Keratinocyte (primary cell): ENCODE results near the gene SPPL3. TPM values are rescaled to one million over a fixed set of nuclear protein-coding genes. Genes with fewer than 3 reads are reported as not detected.

Experiments used
- DNase-seq: peaks from one replicate; pipeline ENCODE4 v3.0.0-alpha.2; 2011; ENCODE audit warnings: low read depth, missing footprints, low spot score
- FAIRE-seq: peaks from 2 replicates; lab custom pipeline; 2011; peaks lifted over from hg19 to GRCh38; lab: Jason Lieb, UNC
- H2AFZ ChIP-seq: 2 replicates; pipeline ENCODE4 v1.6.0; 2012; ENCODE audit warnings: low read length, control low read depth, inconsistent platforms; ENCODE audit not compliant: control insufficient read depth
- H3K27ac ChIP-seq: 2 replicates; pipeline ENCODE4 v1.5.1; 2011; ENCODE audit warnings: low read length; ENCODE audit not compliant: control insufficient read depth, insufficient read depth
- H3K27me3 ChIP-seq: 3 replicates; pipeline ENCODE4 v1.6.0; 2011; ENCODE audit warnings: low read length; ENCODE audit not compliant: control insufficient read depth, insufficient read depth; ENCODE audit errors: extremely low read depth
- H3K36me3 ChIP-seq, 2 experiments: 2 replicates in 1 of 2; 3 replicates in 1 of 2; pipeline ENCODE4 v1.5.1; 2011; ENCODE audit warnings: low read length in 2 of 2, mild to moderate bottlenecking in 1 of 2; ENCODE audit not compliant: control insufficient read depth in 2 of 2, insufficient read depth in 2 of 2; ENCODE audit errors: extremely low read depth in 1 of 2
- H3K4me1 ChIP-seq: 3 replicates; pipeline ENCODE4 v1.5.1; 2011; ENCODE audit warnings: low read length; ENCODE audit not compliant: control insufficient read depth, insufficient read depth; ENCODE audit errors: extremely low read depth
- H3K4me2 ChIP-seq: 3 replicates; pipeline ENCODE4 v1.6.0; 2011; ENCODE audit warnings: low read depth, low read length; ENCODE audit not compliant: control insufficient read depth, insufficient read depth; ENCODE audit errors: extremely low read depth
- H3K4me3 ChIP-seq, 3 experiments: fragments of 200-600 bp in 1 of 3; sonication (generic) in 1 of 3; 2 replicates in 2 of 3; 3 replicates in 1 of 3; pipeline ENCODE4 v1.5.1; 2011 to 2016; ENCODE audit warnings: low read length in 3 of 3, mild to moderate bottlenecking in 3 of 3, control low read depth in 2 of 3, inconsistent platforms in 1 of 3, low read depth in 1 of 3, mixed read lengths in 1 of 3, mixed run types in 1 of 3, moderate library complexity in 1 of 3; ENCODE audit not compliant: control insufficient read depth in 2 of 3, insufficient read depth in 2 of 3; ENCODE audit errors: extremely low read depth in 1 of 3
- H3K79me2 ChIP-seq: 2 replicates; pipeline ENCODE4 v1.6.0; 2012; ENCODE audit warnings: low read length; ENCODE audit not compliant: control insufficient read depth, insufficient read depth
- H3K9ac ChIP-seq: 3 replicates; pipeline ENCODE4 v1.6.0; 2011; ENCODE audit warnings: low read length; ENCODE audit not compliant: control insufficient read depth, insufficient read depth; ENCODE audit errors: extremely low read depth
- H3K9me1 ChIP-seq: 3 replicates; pipeline ENCODE4 v1.6.0; 2011; ENCODE audit warnings: low read length; ENCODE audit not compliant: control insufficient read depth, insufficient read depth; ENCODE audit errors: extremely low read depth
- H3K9me3 ChIP-seq: 2 replicates; pipeline ENCODE4 v1.5.1; 2012; ENCODE audit warnings: low read depth, low read length; ENCODE audit not compliant: control insufficient read depth
- H4K20me1 ChIP-seq: 3 replicates; pipeline ENCODE4 v1.6.0; 2011; ENCODE audit warnings: low read length; ENCODE audit not compliant: control insufficient read depth, insufficient read depth; ENCODE audit errors: extremely low read depth
- CTCF ChIP-seq, 3 experiments: IDR thresholded peaks in 1 of 3; conservative IDR thresholded peaks in 1 of 3; optimal IDR thresholded peaks in 1 of 3; 2 replicates in 2 of 3; 3 replicates in 1 of 3; pipeline versions ENCODE3 to v1.5.1; 2011; ENCODE audit warnings: low read length in 3 of 3, mild to moderate bottlenecking in 3 of 3, moderate library complexity in 2 of 3, control low read depth in 1 of 3, inconsistent platforms in 1 of 3; ENCODE audit not compliant: insufficient read depth in 2 of 3; ENCODE audit errors: extremely low read depth in 1 of 3
- EZH2 ChIP-seq: IDR thresholded peaks from one replicate; pipeline ENCODE4 v1.6.1; 2012; ENCODE audit warnings: inconsistent platforms, mild to moderate bottlenecking, low read length, moderate library complexity
- dilution Hi-C: fragments of 300-500 bp; cut with MboI; formaldehyde crosslinking; loops from one replicate; pipeline ENCODE4 v1.7.0; 2020; ENCODE audit warnings: low sequenced_read_pairs; ENCODE audit not compliant: extremely low pct_ligation_motif_present
- polyA plus RNA-seq, 5 experiments: library from polyadenylated mRNA; depleted of rRNA in 3 of 5; stranded (reverse) in 3 of 5; stranded (forward) in 1 of 5; unstranded in 1 of 5; fragments of >200 nt; gene quantifications; 1 replicate in 1 of 5; 2 replicates in 3 of 5; 3 replicates in 1 of 5; pipeline versions ENCODE4 v1.2.1 to v1.2.3, GENCODE V29; 2011 to 2012; ENCODE audit warnings: missing spikeins in 2 of 5, low read depth in 1 of 5, low replicate concordance in 1 of 5

The SPPL3 gene
- polyA plus RNA-seq, 1 donor (not counting 4 experiments of a cell fraction or from before 2014, with no cell fraction given) = 28.3 TPM

GRCh38 chr12:120920178-120920577, 16.0 kb upstream of the SPPL3 start:
- H4K20me1 ChIP-seq = no peaks in the 10 kb centered on the region
- H3K27ac ChIP-seq = no peak overlapping the region
- DNase-seq = no peak
- H3K9me3 ChIP-seq = no peaks in the 10 kb centered on the region
- H3K9me1 ChIP-seq = no peaks in the 10 kb centered on the region
- no peak overlapping the region for H3K4me2 ChIP-seq
- no peaks in the 10 kb centered on the region for H3K79me2 ChIP-seq
- peaks cover 4% of the 10 kb centered on the region for H3K4me1 ChIP-seq
- no peak for FAIRE-seq
- TF ChIP-seq EZH2 (no peak), CTCF (optimal IDR thresholded peaks at IDR 0.05 in 1 of 3, IDR thresholded peaks at IDR 0.05 in 1 of 3, conservative IDR thresholded peaks at IDR 0.05 in 1 of 3; ENCODE audit: extremely low read depth in 1 of 3, insufficient read depth in 2 of 3, low read length in 3 of 3) (no peak)
- H3K9ac ChIP-seq = no peak overlapping the region
- no peak overlapping the region for H2AFZ ChIP-seq
- H3K36me3 ChIP-seq = no peaks in the 10 kb centered on the region
- no peak overlapping the region for H3K4me3 ChIP-seq
- dilution Hi-C loops = no loop called here
- H3K27me3 ChIP-seq = no peaks in the 10 kb centered on the region

GRCh38 chr12:120917748-120918147, 13.6 kb upstream of the SPPL3 start:
- H3K4me1 ChIP-seq = peaks cover 10% of the 10 kb centered on the region
- H3K9me1 ChIP-seq = no peaks in the 10 kb centered on the region
- FAIRE-seq (no peak), DNase-seq (no peak)
- dilution Hi-C loops = no loop called here
- H3K9ac ChIP-seq = no peak overlapping the region
- H3K4me2 ChIP-seq = no peak overlapping the region
- no peaks in the 10 kb centered on the region for H3K79me2 ChIP-seq
- no peaks in the 10 kb centered on the region for H4K20me1 ChIP-seq
- H2AFZ ChIP-seq = no peak overlapping the region
- no peak for TF ChIP-seq CTCF (optimal IDR thresholded peaks at IDR 0.05 in 1 of 3, IDR thresholded peaks at IDR 0.05 in 1 of 3, conservative IDR thresholded peaks at IDR 0.05 in 1 of 3; ENCODE audit: extremely low read depth in 1 of 3, insufficient read depth in 2 of 3, low read length in 3 of 3)
- no peak for TF ChIP-seq EZH2
- H3K27ac ChIP-seq = no peak overlapping the region
- H3K4me3 ChIP-seq = no peak overlapping the region
- H3K36me3 ChIP-seq = no peaks in the 10 kb centered on the region
- H3K27me3 ChIP-seq = no peaks in the 10 kb centered on the region
- H3K9me3 ChIP-seq = no peaks in the 10 kb centered on the region
